PC-3 (cell line): ENCODE data around the gene CFAP65.

Source experiments
- EZH2 ChIP-seq: fragments of 300-600 bp; sonication (generic); IDR thresholded peaks from one replicate; pipeline ENCODE4 v1.6.1; 2017; ENCODE audit warnings: antibody characterized with exemption, mild to moderate bottlenecking, low read length; ENCODE audit not compliant: unreplicated experiment
- TF ChIP-seq, protein P1 (sequence below): fragments of 300-600 bp; sonication (generic); conservative IDR thresholded peaks from 2 replicates; pipeline ENCODE4 v1.5.1; 2017; ENCODE audit warnings: antibody characterized with exemption, low read depth, mild to moderate bottlenecking, low read length

DNA sequence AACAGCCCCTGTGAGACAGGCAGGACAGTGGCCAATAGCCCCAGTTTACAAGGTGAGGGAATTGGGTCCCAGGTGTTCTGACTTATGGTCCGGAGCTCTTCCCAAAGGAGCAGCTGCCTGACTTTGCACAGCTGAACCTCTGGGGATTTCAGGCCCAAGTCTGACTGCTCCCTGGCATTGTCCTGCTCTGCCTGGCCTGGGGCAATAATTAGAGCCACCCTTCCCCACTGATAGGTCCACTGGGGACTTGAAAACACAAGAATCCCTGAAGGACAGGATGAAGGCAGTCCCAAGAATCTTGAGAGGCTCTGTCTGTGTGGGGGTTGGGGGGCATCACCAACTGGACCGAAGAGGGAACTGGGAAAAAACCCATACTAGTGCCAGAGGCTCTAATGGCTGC is 52.7 kb downstream of the CFAP65 start:
- TF ChIP-seq, protein P1, sequence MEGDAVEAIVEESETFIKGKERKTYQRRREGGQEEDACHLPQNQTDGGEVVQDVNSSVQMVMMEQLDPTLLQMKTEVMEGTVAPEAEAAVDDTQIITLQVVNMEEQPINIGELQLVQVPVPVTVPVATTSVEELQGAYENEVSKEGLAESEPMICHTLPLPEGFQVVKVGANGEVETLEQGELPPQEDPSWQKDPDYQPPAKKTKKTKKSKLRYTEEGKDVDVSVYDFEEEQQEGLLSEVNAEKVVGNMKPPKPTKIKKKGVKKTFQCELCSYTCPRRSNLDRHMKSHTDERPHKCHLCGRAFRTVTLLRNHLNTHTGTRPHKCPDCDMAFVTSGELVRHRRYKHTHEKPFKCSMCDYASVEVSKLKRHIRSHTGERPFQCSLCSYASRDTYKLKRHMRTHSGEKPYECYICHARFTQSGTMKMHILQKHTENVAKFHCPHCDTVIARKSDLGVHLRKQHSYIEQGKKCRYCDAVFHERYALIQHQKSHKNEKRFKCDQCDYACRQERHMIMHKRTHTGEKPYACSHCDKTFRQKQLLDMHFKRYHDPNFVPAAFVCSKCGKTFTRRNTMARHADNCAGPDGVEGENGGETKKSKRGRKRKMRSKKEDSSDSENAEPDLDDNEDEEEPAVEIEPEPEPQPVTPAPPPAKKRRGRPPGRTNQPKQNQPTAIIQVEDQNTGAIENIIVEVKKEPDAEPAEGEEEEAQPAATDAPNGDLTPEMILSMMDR, result no peak
- TF ChIP-seq EZH2, result no peak
